NCI-H2107 treated with DMSO at 0.1 percent for 48 hours (cell line): ENCODE results near the gene TAL2.
A peak's percentile ranks its signal among the peaks of the same experiment; 100 is the strongest.

Experiments used
- DNase-seq: peaks from one replicate; lab custom pipeline; 2025; ENCODE audit not compliant: unreplicated experiment; lab: John Stamatoyannopoulos, UW

Gene TAL2

GRCh38 chr9:105662184-105663104 is at the start of gene TAL2:
TAL2 (plus strand) TSS chr9:105662457; CDS start chr9:105662497, 40 bp downstream.
- no peak for DNase-seq

DNA sequence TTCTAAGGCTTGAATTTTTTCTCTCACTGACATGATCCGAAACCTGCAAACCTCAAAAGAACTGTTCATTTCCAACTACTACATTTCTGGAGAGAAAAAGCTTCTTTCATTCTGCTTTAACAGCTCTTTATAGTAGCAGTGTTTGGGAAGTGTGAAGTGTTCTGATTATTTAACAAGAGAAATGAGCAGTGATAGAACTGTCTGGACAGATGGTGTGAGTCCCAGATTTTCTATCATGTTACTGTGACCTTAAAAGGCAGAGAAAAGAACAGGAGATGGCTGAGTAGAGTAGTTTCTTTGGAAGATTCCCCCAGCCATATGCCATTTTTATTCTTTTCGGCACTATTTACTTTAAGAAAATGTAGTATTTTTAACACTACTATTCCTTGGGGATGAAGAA is 41.3 kb upstream of the TAL2 start:
- no peak for DNase-seq

- DNase-seq = no peak
Measured at GRCh38 chr9:105625088-105625487, 37.2 kb upstream of the TAL2 start.

- no peak for DNase-seq
Measured at GRCh38 chr9:105632807-105633206, 29.4 kb upstream of the TAL2 start.

GRCh38 chr9:105633411-105633810 is 28.8 kb upstream of the TAL2 start:
- no peak for DNase-seq

- DNase-seq = no peak
Measured at GRCh38 chr9:105636331-105636730, 25.9 kb upstream of the TAL2 start.

DNA sequence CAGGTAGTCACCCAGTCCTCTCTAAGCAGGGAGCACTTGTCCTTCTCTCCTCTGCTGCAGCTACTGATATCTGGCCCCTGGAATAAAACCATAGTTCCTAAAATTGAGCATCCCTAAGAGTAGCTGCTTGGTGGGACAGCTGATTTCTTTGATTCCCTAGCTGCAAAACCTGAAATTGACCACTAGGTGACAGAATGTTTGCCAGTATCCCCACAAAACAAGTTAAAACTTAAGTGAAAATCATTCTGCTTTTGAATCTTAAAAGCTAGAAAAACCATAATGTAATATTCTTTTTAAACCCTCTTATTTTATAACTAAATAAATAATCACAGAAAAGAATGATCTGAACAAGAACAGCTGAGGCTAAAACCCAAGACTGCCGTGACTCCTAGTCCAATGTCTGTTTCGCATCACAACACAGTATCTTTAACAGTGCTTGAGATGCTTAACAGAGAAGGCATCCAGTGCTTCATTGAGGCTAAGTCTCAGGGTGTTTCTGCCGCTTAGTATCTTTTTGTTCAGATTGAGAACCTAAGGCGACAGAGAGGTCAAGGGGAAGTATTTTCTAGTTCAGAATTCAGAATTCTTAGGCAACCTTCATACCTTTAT is 24.4 kb upstream of the TAL2 start:
- no peak for DNase-seq

DNA sequence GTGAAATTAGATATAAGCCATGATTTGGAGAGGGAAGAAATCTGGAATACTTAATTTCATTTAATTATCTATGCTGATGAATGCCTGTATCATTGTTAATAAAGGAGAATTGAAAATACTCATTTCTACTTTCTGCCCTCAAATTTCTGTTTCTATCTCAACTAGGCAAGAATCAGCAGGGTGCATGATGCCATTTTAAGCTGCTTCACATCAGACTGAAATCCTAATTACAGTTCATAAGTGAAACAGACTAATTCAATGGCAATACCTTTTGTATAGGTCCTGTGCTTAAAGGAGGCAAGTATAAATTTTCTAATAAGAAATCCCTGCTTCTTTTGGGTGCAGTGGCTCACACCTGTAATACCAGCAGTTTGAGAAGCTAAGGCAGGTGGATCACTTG is 22.3 kb upstream of the TAL2 start:
- DNase-seq = no peak

DNA sequence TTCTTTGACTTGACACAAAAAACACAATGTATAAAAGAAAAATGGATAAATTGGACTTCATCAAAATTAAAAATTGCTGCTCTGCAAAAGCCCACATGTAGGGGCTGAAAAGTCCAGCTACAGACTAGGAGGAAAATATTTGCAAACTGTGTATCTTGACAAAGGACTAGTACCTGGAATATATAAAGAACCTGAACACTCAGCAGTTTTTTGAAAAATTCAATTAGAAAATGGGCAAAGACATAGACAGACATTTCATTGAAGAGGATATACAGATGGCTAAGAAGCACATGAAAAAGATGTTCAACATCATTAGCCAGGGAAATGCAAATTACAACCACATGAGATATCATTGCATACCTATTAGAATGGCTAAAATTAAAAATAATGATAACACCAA is 18.5 kb upstream of the TAL2 start:
- DNase-seq = no peak

DNA sequence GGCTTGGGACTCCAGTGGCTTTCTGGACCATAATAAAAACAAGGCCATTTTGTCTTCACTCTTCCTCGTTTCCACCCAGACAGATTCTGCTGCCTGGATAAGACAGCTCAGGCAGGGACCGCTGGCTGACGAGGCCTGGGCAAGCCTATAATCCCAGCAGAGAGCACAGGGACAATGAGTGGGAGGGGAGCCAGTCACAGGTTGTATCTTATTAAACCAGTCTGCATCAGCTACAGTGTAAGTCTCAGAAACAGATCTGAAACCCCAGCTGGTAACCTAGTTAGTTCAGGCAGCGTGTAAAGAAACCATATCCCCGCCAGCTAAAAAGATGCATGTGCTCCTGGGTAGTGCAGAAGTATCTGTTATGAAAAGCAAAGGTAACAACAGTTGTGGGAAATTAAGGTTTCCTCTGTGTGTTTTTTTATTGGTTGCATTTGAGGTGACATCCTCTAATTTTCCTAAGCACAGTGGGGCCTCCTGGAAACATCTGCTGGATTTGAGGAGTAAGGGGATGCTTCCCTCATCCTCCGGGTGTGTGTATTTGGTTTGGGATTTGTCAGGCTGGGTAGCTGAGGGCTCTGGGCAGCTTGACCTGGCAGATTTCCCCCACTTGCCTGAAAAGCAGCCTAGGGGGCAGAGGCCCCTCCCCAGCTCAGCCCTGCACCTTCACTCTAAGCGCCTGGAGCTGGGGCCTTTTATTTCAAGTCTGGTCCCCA is 15.2 kb upstream of the TAL2 start:
- peak; percentile 23 for DNase-seq

DNA sequence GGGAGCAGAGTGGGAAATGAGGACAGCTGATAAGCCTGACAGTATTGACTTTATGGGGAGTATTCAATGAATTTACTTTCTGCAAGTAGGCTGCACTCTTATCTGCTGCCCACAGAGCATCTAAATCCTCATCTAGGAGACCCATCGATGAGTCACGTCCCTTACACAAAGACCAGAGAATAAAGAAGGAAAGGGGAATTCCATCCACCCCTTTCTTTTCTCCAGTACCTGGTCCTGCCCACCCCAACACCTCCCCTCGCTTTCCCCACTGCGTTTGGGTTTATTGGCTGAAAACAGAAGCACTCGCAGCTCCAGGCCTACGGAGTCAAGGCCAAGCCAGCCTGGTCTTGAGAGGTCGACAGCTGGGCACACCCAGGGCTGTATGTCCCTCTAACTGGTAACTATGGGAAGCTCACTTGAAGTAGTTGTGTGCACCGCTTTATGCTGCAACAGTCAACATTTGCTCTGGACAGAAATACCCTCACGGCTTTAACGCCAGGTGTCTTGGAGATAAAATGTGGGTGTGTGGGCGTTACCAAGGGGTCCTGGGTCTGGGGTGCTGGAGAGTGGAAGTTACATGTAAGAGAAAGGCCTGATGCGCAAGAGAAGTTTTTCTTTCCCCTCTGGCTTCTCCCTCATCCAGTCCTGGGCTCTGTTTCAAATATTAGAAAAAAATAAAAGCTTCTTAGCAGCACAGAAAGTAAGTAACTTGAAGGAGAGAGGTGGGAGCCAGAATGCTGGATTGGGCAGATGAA is 14.5 kb upstream of the TAL2 start:
- DNase-seq = peak; percentile 67

DNA sequence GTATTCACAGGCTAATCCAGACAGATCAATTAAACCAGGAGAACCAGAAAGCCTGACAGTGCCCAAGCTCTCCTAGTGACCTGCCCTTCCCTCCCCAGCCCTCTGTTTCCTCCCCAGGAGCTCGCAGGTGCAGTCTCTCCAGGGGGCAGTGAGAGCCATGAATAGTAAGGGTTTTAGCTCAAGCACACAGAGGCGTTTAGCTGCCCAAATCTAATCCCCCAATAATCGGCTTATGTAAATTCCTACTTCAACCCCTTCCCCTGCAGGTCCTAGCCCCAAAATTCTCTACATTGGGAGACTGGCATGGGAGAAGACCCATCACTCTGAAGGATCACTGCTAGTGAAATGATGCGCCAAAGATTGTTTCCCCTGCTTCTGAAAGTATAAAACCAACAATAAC is 10.5 kb upstream of the TAL2 start:
- peak; percentile 27 for DNase-seq

- DNase-seq = no peak
Measured at GRCh38 chr9:105656131-105656921, 5.9 kb upstream of the TAL2 start.

DNA sequence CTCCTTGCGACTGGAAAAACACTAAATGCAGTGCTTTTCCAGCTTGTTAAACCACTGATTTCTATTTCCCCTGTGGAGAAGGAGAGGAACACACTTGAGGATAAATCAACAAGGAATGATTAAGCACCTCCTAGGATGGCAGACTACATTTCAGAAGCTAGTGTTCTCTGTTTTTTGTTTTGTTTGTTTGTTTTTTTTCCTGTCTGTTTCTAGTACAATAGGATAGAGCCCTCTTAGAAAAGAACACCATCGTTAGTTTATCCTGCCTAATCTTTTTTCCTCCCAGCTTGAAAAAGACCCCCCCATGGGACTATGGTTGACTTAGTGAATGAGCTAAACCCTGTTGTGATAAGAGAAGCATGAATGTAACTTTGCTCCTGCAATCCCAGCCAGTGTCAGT is 3.9 kb upstream of the TAL2 start:
- no peak for DNase-seq

DNA sequence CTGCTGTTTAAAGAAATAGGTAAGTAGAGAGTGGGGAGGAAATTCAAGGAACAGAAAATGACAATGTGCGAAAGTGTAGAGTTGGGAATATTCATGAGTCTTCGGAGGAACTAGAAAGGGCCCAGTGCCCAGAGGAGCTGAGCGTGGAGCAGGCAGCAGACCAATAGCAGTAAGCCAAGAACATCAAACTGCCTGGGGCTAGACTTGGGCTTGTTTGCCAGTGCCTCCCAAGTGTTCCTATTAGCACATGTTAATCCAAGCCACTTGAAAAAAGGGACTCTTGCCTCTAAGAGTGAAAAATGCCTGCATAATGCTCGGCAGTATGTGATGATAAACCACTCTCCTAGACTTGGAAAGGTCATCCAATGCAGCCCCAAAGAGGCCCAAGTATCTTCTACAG is 1.2 kb upstream of the TAL2 start:
- no peak for DNase-seq

DNA sequence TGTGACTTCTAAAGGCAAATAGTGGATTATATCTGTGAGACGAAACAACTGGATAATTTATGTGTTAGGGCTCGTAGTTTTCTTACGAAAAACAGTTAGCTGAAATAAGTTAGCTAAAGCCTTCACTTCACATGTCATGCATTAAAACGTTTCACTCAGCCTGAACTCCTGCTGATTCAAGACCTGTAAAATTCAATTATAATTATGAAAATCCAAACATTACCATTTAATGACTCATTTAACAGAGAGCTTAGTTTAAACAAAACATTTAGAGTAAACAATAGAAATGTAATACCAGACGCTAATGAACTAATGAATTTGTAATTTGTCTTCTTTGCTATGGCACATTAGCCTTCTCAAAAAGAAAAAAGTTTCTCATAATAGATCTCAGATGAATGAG is 1.7 kb downstream of the TAL2 start:
- no peak for DNase-seq

- no peak for DNase-seq
Measured at GRCh38 chr9:105667867-105668266, 5.6 kb downstream of the TAL2 start.

DNA sequence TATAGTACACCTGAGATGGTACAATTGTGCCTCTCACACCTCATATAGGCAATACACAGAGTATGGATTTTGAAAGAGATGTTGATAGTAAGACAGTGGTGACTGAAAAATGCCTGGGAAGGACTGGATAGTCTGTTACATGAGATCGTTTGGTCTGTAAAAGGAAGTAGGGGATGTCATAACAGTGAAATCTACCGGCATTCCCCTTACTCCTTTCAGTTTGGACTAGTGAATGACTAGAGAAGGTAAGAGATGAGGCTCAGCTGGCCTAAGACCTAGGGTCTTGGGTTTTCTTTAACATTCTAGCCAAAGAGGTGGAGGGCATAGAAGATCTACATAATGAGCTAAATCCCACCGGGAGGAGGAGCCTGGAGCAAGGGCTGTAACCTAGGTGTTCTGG is 8.1 kb downstream of the TAL2 start:
- DNase-seq = no peak

DNA sequence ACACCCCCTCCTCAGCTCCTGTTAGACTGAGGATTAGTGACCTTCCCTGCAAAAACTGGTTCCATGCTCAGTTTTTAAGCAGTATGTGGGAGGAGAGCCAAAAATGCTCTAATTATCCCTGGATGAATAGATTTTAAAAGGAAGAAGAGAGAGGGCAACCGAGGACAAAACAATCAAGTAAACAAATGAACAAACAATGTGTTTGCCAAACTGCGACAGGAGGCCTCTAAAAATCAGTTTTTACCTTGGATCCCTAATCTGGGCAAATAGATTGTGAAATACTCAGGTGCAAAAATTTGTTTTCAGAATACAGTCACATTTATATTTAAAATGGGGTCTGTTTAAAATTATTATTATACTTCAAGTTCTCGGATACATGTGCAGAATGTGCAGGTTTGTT is 8.5 kb downstream of the TAL2 start:
- no peak for DNase-seq

- no peak for DNase-seq
Measured at GRCh38 chr9:105672711-105673234, 10.5 kb downstream of the TAL2 start.
